GM19035 (cell line): ENCODE results near the gene METAP1.
"Not testable (repeated sequence)": the region's sequence is repeated elsewhere in the genome, so short reads cannot be mapped to it uniquely, and the experiment has no call there.

Experiments used
- ATAC-seq: cut with Tn5 transposase; IDR thresholded peaks from one replicate; pipeline ENCODE4 v1.9.1; 2021; ENCODE audit not compliant: unreplicated experiment

Gene METAP1

DNA sequence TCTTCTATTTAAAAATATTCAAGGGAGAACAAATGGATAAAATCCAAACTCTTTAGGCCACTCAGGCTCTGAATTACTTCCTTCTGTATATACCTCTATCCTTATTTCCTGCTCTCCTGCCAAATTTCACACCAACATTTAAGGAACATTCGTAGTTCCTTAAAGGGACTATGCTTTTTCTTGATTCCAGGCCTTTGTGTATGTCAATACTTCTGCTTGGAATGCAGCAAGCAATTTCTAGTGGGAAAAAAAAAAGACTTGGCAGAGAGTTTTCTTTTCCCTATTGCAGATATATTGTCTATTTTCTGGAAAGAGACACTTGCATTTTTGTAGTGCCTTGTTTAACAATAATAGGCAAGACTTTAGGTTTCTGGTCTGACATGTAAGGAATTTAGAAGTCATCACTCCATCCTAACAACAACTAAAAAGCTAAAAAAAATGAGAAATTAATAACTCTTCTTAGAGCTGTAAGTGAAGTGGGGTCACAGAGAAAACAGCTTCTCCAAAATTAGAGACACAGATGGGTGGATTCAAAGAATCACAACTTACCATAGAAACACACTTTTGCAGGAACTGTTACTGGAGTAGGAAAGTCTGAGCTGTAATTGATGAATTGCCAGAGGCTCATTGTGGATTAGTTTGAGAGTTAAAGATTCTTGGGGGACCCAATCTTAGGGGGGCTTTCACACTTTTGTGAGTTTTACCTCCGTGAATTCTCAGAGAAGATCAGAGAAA, 95.1 kb downstream of the METAP1 start:
- ATAC-seq: no peak

DNA sequence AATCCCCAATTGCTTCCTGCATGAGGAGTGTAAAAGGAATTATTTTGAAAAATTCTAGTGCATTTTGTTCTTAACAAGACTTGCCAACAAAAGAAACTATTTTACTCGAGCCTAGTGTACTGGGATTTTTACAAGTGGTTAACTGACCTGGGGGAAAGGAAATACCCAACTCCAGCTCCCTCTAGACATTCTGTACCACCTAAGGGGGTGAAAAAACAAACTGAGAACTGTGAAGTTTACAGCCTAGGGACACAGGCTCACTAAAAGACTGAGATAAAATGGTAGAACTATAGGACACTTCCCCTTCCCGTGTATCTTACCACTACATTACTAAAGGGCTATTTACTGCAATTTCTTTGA, 95.7 kb downstream of the METAP1 start:
- no peak for ATAC-seq

DNA sequence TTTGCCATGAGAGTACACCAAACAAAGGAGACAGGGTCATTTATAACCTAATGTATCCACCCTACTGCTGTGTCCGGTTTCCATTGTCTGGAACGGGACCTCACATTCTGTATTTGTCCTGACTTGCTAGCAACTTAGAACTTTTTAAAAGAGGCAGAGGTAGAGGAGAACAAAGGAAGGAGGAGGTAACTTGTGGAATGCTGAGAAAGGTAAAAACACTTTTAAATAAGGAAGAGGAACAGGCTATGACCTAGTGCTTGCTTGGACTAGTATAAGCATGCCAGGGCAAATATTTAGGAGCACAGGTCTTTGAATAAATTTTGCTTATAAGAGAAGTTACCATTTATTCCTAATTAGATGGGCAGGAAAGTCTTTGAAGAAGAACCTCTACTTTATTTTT, 96.3 kb downstream of the METAP1 start:
- ATAC-seq: not testable (repeated sequence)

DNA sequence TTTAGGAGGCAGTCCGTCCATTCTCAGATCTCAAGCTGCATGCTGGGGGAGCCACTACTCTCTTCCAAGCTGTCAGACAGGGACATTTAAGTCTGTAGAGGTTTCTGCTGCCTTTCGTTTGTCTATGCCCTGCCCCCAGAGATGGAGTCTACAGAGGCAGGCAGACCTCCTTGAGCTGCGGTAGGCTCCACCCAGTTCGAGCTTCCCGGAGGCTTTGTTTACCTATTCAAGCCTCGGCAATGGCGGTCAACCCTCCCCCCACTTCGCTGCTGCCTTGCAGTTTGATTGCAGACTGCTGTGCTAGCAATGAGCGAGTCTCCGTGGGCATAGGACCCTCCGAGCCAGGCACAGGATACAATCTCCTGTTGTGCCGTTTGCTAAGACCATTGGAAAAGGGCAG, 103.8 kb downstream of the METAP1 start:
- ATAC-seq: no peak

DNA sequence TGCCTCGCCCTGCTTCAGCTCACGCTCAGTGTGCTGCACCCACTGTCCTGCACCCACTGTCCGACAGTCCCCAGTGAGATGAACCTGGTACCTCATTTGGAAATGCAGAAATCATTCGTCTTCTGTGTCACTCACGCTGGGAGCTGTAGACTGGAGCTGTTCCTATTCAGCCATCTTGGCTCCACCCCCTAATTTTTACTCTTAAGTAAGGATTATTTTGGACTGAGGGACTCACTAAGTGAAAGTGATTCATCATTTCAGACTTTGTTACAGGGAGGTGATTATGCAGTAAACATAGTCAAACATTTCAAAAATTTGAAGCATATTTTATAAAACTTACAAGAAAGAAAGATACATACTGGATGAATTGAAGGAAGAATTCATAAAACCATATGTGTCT, 104.3 kb downstream of the METAP1 start:
- not testable (repeated sequence) for ATAC-seq

DNA sequence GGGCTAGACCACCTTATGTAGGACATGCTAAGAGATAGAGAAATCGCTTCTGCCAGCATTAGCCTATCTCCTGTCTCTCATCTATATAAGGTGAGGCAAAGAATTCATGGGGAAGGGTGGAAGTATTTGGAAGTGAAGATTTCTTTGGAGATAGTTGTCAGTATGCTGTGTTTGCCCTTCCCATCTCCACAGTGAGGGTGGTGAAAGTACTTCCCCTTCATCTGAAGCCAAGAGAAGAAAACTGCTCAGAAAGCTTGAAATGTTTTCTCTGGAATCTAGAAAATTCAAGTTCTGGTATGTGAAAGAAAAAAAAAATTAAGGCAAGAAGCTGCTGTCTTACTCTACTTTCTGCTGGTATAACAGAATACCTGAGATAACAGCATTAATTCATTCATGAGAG, 105.4 kb downstream of the METAP1 start:
- ATAC-seq: no peak

DNA sequence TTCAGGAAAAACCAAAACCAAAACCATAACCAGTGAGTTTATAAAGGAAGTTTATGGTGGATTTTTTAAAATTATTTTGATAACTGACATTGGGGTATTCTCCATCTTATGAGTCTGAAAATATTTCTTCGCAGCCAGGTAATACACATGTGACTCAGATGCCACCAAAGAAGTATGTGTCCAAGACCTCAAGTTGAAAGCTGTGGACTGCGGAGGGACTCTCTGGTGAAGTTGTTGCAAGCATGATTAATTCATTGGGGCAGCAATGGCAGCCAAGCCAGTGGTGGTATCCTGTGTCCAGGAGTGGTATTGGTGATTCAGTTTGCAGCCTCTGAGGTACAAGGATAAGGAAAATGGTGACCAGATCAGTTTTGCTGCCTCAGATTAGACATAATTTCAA, 107.1 kb downstream of the METAP1 start:
- ATAC-seq: no peak

DNA sequence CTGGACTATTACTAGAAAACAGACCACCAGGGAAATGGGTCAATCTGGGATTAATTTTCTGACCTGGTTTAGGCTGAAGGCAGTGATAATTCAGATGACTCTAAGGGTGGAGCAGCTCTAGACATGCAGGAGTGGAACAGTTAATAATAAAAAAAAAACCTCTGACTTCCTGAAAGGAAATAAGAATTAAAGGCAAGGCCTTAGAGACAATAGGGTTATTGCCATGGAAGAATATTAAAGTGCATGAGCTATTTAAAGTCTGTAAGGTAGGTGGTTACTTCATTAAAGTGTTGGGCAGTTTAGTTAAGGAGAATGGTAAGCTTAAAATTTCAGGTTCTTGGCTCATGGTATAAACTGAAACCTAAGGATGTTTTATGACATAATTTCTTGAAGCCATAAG, 107.6 kb downstream of the METAP1 start:
- ATAC-seq: no peak

DNA sequence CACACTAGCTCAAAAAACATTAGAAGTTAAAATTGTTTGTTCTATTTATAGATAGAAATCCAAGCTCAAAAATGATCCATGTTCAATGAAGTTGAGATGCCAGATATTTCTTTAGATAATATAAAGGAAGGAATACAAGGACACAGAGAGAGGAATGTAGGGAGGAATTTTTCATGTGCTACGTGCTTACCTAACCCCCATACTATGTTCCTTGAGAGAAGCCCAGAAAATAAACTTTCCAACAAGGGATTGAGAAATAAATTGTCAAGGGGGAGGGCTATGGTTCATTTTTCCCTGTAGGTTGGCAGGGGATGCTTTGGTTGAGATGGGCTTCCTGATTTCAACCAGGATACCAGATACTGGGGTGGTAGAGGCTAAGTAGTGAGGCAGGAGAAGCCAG, 108.6 kb downstream of the METAP1 start:
- ATAC-seq: no peak

DNA sequence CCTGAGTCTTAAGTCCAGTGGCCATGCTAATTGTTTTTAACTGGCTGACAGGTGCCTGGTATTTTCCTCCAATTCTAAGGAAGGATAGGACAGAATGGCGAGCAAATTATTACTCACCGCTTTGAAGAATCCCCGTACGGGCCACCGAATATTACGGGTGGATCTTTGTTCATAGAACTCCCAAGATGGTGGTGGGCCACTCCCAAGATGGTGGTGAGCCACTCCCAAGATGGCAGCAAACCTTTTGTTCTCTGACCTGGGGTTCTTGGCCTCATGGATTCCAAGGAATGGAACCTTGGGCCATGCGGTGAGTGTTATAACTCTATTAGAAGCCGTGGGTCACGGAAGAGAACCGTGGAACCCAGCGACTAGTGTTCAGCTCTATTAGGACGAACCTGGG, 113.8 kb downstream of the METAP1 start:
- ATAC-seq: not testable (repeated sequence)
